Stimulated activated CD4-positive, alpha-beta T cell treated with anti-CD3 and anti-CD28 coated beads, TNF-alpha, amount 100 ng/mL, for 24 hours (primary cell): ENCODE measurements around the gene ARHGAP24.

Experiments used
- DNase-seq, 3 experiments: peaks; one replicate each; pipeline ENCODE4 v3.0.0-alpha.2; 2020; ENCODE audit warnings: low read depth in 3 of 3

ARHGAP24 gene

GRCh38 chr4:85474818-85475630 lies at the start of gene ARHGAP24:
Gene ARHGAP24, plus strand, starts transcription at chr4:85475150.
- peak in 1 of 3 experiments; percentile 7 for DNase-seq

- no peak for DNase-seq
Measured at GRCh38 chr4:85426366-85426765, 48.6 kb upstream of the ARHGAP24 start.

- DNase-seq: no peak
Measured at GRCh38 chr4:85427123-85427522, 47.8 kb upstream of the ARHGAP24 start.

- no peak for DNase-seq
Measured at GRCh38 chr4:85430226-85430625, 44.7 kb upstream of the ARHGAP24 start.

GRCh38 chr4:85430697-85431096 lies 44.3 kb upstream of the ARHGAP24 start:
- no peak for DNase-seq

- DNase-seq: no peak
Measured at GRCh38 chr4:85431156-85431555, 43.8 kb upstream of the ARHGAP24 start.

GRCh38 chr4:85431881-85432485 lies 43.0 kb upstream of the ARHGAP24 start:
- no peak for DNase-seq

GRCh38 chr4:85445050-85445639 lies 29.8 kb upstream of the ARHGAP24 start:
- no peak for DNase-seq

GRCh38 chr4:85446141-85446861 lies 28.6 kb upstream of the ARHGAP24 start:
- DNase-seq: no peak

- DNase-seq: no peak
Measured at GRCh38 chr4:85448906-85449890, 25.8 kb upstream of the ARHGAP24 start.

GRCh38 chr4:85452058-85452731 lies 22.8 kb upstream of the ARHGAP24 start:
- DNase-seq: no peak

GRCh38 chr4:85455942-85456341 lies 19.0 kb upstream of the ARHGAP24 start:
- DNase-seq: no peak

GRCh38 chr4:85457752-85458467 lies 17.0 kb upstream of the ARHGAP24 start:
- DNase-seq: no peak

- DNase-seq: no peak
Measured at GRCh38 chr4:85459736-85460135, 15.2 kb upstream of the ARHGAP24 start.

- no peak for DNase-seq
Measured at GRCh38 chr4:85474356-85474755, 594 bp upstream of the ARHGAP24 start.

- no peak for DNase-seq
Measured at GRCh38 chr4:85475631-85476233, 782 bp downstream of the ARHGAP24 start.

- DNase-seq: no peak
Measured at GRCh38 chr4:85476381-85476780, 1.4 kb downstream of the ARHGAP24 start.

GRCh38 chr4:85477534-85477933 lies 2.6 kb downstream of the ARHGAP24 start:
- DNase-seq: no peak

- no peak for DNase-seq
Measured at GRCh38 chr4:85478576-85478975, 3.6 kb downstream of the ARHGAP24 start.
